ENCODE data around the gene PTPRH.

DNA sequence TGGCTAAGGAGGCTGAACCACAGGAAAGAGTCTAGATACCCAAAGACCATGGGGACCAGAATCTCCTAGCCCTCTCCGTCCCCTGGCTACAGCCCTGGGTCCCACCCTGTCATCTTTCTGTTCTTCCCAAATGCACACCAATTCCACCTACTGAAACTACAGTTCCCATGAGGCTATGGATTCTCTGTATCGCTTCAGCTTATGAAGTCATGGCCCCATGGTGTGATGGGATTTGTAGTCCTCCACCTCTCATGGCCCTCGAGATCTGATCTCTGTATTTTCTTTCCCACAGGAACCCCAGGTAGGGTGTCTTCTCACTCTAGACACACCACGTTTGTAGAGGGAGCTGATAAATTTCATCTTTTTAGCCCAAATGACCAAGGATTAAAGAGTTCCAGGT is 11.8 kb downstream of the PTPRH start:
- TF ChIP-seq POLR2AphosphoS5 (IDR thresholded peaks at IDR 0.05; ENCODE audit: low read depth, low read length) (no peak), POLR2A (IDR thresholded peaks at IDR 0.05; ENCODE audit: low read depth, low read length) (no peak), POU2F2 (IDR thresholded peaks at IDR 0.05; ENCODE audit: low read depth, low read length) (no peak), TAF1 (IDR thresholded peaks at IDR 0.05; ENCODE audit: low read depth, low read length) (no peak)
